Astrocyte (in vitro differentiated cells and primary cell): ENCODE data around the gene CNKSR3.

Experiments
- EZH2 ChIP-seq: IDR thresholded peaks from 2 replicates; pipeline ENCODE4 v1.6.1; 2012; ENCODE audit warnings: mild to moderate bottlenecking, low read length, inconsistent platforms; ENCODE audit not compliant: insufficient read depth
- TF ChIP-seq, protein P1 (sequence below): IDR thresholded peaks from 2 replicates; pipeline ENCODE4 v1.5.1; 2011; ENCODE audit warnings: low read depth, mild to moderate bottlenecking, inconsistent platforms, low read length, moderate library complexity; ENCODE audit not compliant: insufficient read depth

DNA sequence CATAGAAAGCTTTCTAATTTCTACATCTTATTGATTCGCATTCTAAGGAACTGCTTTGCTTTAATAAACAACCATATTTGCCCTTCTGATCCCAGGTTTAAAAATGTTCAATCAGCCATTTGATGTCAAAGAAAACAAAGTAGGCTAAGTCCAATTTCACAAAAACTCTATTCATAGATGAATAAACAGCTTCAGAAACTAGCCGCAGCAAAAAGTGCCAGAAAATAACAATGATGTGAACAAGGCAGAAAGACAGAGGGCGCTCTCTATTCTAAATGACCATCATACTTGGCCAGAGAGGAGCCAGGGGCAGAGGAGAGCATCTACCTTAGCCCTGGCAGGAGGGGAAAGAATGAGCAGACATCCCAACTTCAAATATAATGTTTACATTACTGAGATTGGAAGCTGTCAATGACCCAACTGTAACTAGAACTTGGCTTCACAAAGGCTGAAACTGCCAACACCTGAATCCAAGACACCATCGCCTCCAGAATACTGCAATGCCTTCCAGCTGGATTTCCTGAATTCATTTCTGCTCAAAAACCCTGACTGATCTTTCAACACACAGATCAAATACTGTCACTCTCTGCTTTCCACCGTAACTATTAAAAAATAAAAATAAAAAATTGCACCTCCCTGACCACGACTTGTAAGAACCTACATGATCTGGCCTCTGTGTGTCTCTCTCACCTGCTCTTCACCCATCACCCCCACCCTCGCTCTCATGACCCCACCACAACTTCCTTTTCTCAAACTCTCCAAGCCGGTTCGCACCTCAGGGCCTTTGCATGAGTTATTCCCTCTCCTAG, 9.5 kb downstream of the CNKSR3 start:
- TF ChIP-seq, protein P1, sequence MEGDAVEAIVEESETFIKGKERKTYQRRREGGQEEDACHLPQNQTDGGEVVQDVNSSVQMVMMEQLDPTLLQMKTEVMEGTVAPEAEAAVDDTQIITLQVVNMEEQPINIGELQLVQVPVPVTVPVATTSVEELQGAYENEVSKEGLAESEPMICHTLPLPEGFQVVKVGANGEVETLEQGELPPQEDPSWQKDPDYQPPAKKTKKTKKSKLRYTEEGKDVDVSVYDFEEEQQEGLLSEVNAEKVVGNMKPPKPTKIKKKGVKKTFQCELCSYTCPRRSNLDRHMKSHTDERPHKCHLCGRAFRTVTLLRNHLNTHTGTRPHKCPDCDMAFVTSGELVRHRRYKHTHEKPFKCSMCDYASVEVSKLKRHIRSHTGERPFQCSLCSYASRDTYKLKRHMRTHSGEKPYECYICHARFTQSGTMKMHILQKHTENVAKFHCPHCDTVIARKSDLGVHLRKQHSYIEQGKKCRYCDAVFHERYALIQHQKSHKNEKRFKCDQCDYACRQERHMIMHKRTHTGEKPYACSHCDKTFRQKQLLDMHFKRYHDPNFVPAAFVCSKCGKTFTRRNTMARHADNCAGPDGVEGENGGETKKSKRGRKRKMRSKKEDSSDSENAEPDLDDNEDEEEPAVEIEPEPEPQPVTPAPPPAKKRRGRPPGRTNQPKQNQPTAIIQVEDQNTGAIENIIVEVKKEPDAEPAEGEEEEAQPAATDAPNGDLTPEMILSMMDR = peak; percentile 2
- TF ChIP-seq EZH2 = no peak
